CD4-positive, alpha-beta memory T cell (primary cell): ENCODE measurements around the gene ARF4. TPM values are rescaled to one million over a fixed set of nuclear protein-coding genes. Genes with fewer than 3 reads are reported as not detected.

Experiments used
- CTCF ChIA-PET: fragments of 350-600 bp; sonication (Branson Sonifier 250); formaldehyde crosslinking; loops from one replicate; lab custom pipeline; 2021; ENCODE audit warnings: inconsistent platforms; ENCODE audit not compliant: partially characterized antibody; lab: Charles Lee
- POLR2A ChIA-PET: fragments of 350-600 bp; sonication (Branson Sonifier 250); formaldehyde crosslinking; loops from one replicate; lab custom pipeline; 2021; ENCODE audit not compliant: partially characterized antibody; lab: Charles Lee
- DNase-seq, 5 donors: peaks; one replicate each; pipeline versions ENCODE4 v3.0.0 to v3.0.0-alpha.2; 2020 to 2022; ENCODE audit warnings: mixed read lengths in 1 of 5
- H3K27ac ChIP-seq: one replicate; pipeline ENCODE4 v1.7.0; 2013; ENCODE audit warnings: low read depth, low read length
- H3K27me3 ChIP-seq: 2 replicates; pipeline ENCODE4 v1.7.0; 2013; ENCODE audit warnings: mild to moderate bottlenecking, low read length, moderate library complexity; ENCODE audit not compliant: insufficient read depth
- H3K36me3 ChIP-seq: 2 replicates; pipeline ENCODE4 v1.7.0; 2013; ENCODE audit warnings: mild to moderate bottlenecking, low read length, moderate library complexity; ENCODE audit not compliant: insufficient read depth
- H3K4me1 ChIP-seq: 2 replicates; pipeline ENCODE4 v1.7.0; 2013; ENCODE audit warnings: mild to moderate bottlenecking, low read length, moderate library complexity; ENCODE audit not compliant: insufficient read depth
- H3K4me3 ChIP-seq, 2 donors: one replicate each; pipeline ENCODE4 v1.7.0; 2013; ENCODE audit warnings: low read length in 2 of 2, mild to moderate bottlenecking in 1 of 2
- H3K9me3 ChIP-seq, 2 donors: one replicate each; pipeline ENCODE4 v1.7.0; 2013; ENCODE audit warnings: low read length in 2 of 2, control low read depth in 1 of 2; ENCODE audit not compliant: control insufficient read depth in 1 of 2
- H3K27ac Mint-ChIP-seq, 7 donors: one replicate each; pipeline ENCODE4 v1.8.0; 2020 to 2021; ENCODE audit warnings: mixed read lengths in 7 of 7, mild to moderate bottlenecking in 6 of 7, inconsistent platforms in 3 of 7, moderate library complexity in 3 of 7
- H3K27me3 Mint-ChIP-seq, 2 donors: one replicate each; pipeline ENCODE4 v1.8.0; 2020 to 2021; ENCODE audit warnings: mixed read lengths in 2 of 2
- H3K36me3 Mint-ChIP-seq, 2 donors: one replicate each; pipeline ENCODE4 v1.8.0; 2020 to 2021; ENCODE audit warnings: mixed read lengths in 2 of 2, inconsistent platforms in 1 of 2, mild to moderate bottlenecking in 1 of 2
- H3K4me1 Mint-ChIP-seq, 4 donors: one replicate each; pipeline ENCODE4 v1.8.0; 2020 to 2021; ENCODE audit warnings: mixed read lengths in 4 of 4, mild to moderate bottlenecking in 1 of 4
- H3K4me3 Mint-ChIP-seq, 8 donors: one replicate each; pipeline ENCODE4 v1.8.0; 2020 to 2021; ENCODE audit warnings: mixed read lengths in 8 of 8, mild to moderate bottlenecking in 7 of 8, moderate library complexity in 6 of 8, inconsistent platforms in 3 of 8
- H3K9me3 Mint-ChIP-seq, 8 donors: one replicate each; pipeline ENCODE4 v1.8.0; 2020 to 2021; ENCODE audit warnings: mixed read lengths in 8 of 8, mild to moderate bottlenecking in 5 of 8, inconsistent platforms in 3 of 8, moderate library complexity in 1 of 8
- intact Hi-C: fragments of 100-400 bp; cut with micrococcal nuclease; formaldehyde crosslinking; loops from one replicate; pipeline ENCODE4 v1.15.1; 2023
- polyA plus RNA-seq, 2 donors: library from polyadenylated mRNA; unstranded; fragments of 300-500 nt; fragmentation: Illumina TruSeq; gene quantifications; one replicate each; pipeline ENCODE4 v1.2.3, GENCODE V29; 2021
- total RNA-seq, 2 experiments: library from RNA; stranded (reverse); gene quantifications; one replicate each; pipeline ENCODE4 v1.2.3, GENCODE V29; 2021

Gene ARF4
- total and polyA plus RNA-seq, 4 experiments from 2014 or later, result 55.8 to 197 (median 91.9) TPM

DNA sequence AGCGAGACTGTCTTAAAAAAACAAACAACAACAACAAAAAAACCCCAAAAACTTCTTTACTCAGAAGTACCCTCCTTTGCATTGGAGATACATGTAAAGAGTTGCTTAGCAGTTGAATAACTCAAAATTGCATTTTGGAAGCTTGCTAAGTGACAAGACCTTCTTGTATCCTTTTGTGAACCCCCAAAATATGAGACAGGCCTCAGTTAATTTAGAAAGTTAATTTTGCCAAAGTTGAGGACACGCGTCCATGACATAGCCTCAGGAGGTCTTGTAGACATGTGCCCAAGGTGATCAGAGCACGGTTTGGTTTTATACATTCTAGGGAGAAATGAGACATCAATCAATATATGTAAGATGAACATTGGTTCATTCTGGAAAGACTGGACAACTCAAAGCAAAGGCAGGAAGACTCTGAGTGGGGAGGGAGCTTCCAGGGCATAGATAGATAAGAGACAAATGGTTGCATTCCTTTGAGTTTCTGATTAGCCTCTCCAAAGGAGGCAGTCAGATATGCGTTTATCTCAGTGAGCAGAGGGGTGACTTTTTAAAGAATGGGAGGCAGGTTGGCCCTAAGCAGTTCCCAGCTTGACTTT lies 1.7 kb upstream of the ARF4 start:
- CTCF ChIA-PET, result no interaction called here
- POLR2A ChIA-PET, result interaction anchor here (0.6 to 8.4 kb wide), 5 partner anchors 42 to 217 kb away, joined by 3 to 169 read pairs (median 40); partner anchors contain the start of genes DENND6A, PDE12 and SLMAP
- peaks cover 4 to 28% of the 10 kb centered on the region in 2 donors for H3K36me3 Mint-ChIP-seq
- peak overlapping the region; percentile 99 to 100 (median 100) for H3K27ac Mint-ChIP-seq
- Histone ChIP-seq H3K4me3 (peak overlapping the region in 1 of 2 donors; percentile 72), H3K27me3 (no peaks in the 10 kb centered on the region), H3K36me3 (no peaks in the 10 kb centered on the region), H3K9me3 (no peaks in the 10 kb centered on the region), H3K4me1 (peaks cover 47% of the 10 kb centered on the region), H3K27ac (peak overlapping the region; percentile 100)
- no peak for DNase-seq
- H3K4me1 Mint-ChIP-seq, result peaks cover 25 to 58% (median 37%) of the 10 kb centered on the region in 4 donors
- H3K4me3 Mint-ChIP-seq, result peak overlapping the region; percentile 85 to 99 (median 99)
- H3K9me3 Mint-ChIP-seq, result peaks cover 0 to 4% (median 0%) of the 10 kb centered on the region in 8 donors
- intact Hi-C loops, result no loop called here
- no peaks in the 10 kb centered on the region for H3K27me3 Mint-ChIP-seq

DNA sequence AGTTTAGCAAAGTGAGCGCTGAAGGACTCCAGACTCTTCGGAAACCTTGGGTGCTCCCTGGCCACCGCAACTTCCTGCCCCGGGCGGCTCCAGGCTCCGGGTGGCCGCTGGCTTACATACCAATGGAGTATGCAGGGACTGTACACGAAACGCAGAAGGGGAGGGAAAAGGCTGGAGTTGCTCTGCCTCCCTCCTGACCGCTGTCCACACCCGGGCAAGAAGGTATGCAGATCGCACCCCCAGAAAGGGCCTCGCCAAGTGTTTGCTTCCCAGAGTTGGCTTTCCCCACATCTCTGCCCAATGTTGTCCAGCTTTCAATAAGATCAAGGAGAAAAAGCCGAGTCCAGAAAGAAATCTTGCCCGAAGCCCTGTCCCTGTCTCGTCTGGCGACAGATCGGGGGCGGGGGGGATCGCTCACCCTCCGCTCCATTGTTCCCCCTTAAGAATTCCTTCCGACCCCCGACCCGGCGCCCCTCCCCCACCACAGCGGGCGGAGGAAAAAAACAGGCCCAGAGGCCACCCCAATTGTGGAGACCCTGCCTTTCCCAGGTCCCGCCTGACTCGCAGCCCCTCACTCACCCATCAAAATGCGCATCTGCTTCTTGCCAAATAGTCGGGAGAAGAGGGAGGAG lies 533 bp downstream of the ARF4 start:
- no peaks in the 10 kb centered on the region for H3K27me3 ChIP-seq
- peaks cover 34 to 80% (median 49%) of the 10 kb centered on the region in 4 donors for H3K4me1 Mint-ChIP-seq

DNA sequence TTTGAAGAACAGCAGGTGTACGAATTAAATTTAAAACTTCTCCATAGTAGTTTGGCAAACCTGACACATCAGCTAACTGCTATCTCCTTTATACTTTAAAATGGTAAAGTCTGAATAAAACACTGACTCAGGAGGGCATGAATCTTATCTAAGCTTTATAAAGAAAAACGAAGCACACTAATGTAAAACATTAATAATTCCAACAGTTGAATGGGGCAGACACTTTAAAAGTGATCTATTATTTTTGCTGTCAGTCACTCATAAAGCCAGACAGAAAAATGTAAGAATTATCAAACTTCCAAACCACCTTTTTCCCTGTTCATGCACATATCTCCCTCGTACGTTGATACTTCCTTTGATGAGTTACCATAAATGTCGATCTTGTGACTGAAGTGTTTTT lies 2.6 kb downstream of the ARF4 start:
- Histone ChIP-seq H3K27ac (no peak overlapping the region), H3K27me3 (no peaks in the 10 kb centered on the region), H3K9me3 (no peaks in the 10 kb centered on the region), H3K4me1 (peaks cover 62% of the 10 kb centered on the region), H3K36me3 (no peaks in the 10 kb centered on the region), H3K4me3 (no peak overlapping the region)
- POLR2A ChIA-PET, result interaction anchor here (8.4 kb wide), 1 partner anchor 38 kb away, joined by 169 read pairs; the partner anchor contains the start of gene PDE12
- no peak for DNase-seq
- Mint-ChIP-seq H3K27ac (peak overlapping the region in 6 of 7 donors; percentile 58 to 100 (median 78)), H3K9me3 (peaks cover 0 to 4% (median 0%) of the 10 kb centered on the region in 8 donors), H3K4me3 (peak overlapping the region in 7 of 8 donors; percentile 38 to 99 (median 98)), H3K27me3 (no peaks in the 10 kb centered on the region), H3K4me1 (peaks cover 38 to 80% (median 54%) of the 10 kb centered on the region in 4 donors), H3K36me3 (peaks cover 4 to 48% of the 10 kb centered on the region in 2 donors)
- intact Hi-C loops, result no loop called here
- CTCF ChIA-PET, result no interaction called here

More for the DNA sequence above, 533 bp downstream of the ARF4 start:
- ChIA-PET CTCF (interaction anchor here (0.7 to 3.1 kb wide), 6 partner anchors 15 to 569 kb away, joined by 3 to 8 read pairs (median 3); partner anchors contain the start of gene PDE12), POLR2A (interaction anchor here (0.5 to 8.4 kb wide), 19 partner anchors 10 to 914 kb away, joined by 3 to 169 read pairs (median 5); partner anchors contain the start of genes DENND6A, HTD2, PDE12 and RPP14)
- H3K36me3 ChIP-seq, result no peaks in the 10 kb centered on the region
- DNase-seq, result peak; percentile 51 to 82 (median 54)
- Mint-ChIP-seq H3K9me3 (peaks cover 0 to 4% (median 0%) of the 10 kb centered on the region in 8 donors), H3K27ac (peak overlapping the region; percentile 99 to 100 (median 100)), H3K27me3 (no peaks in the 10 kb centered on the region), H3K4me3 (peak overlapping the region; percentile 85 to 99 (median 99)), H3K36me3 (peaks cover 3 to 43% of the 10 kb centered on the region in 2 donors)
- intact Hi-C loops, result loop anchor here (1.0 to 2.0 kb wide), 6 partner anchors 16 to 913 kb away; partner anchors contain the start of genes APPL1, PDE12, SLMAP and TASOR
- H3K27ac ChIP-seq, result peak overlapping the region; percentile 100
- H3K4me1 ChIP-seq, result peaks cover 66% of the 10 kb centered on the region
- H3K4me3 ChIP-seq, result peak overlapping the region; percentile 65 to 95
- no peaks in the 10 kb centered on the region for H3K9me3 ChIP-seq

DNA sequence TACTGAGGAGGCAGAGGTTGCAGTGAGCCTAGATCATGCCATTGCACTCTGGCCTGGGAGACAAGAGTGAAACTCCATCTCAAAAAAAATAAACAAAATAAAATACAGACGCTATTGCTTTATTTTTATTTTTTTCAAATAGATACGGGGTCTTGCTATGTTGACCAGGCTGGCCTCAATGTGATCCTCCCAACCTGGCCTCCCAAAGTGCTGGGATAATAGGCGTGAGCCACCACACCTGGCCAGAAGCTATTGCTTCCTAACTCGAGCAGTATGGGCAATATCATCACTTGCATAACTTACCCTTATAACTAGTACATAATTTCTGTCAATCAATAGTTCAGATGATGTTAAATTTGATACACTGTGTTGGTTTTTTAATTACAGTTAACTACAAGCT lies 3.0 kb downstream of the ARF4 start:
- no peaks in the 10 kb centered on the region for H3K36me3 ChIP-seq
- peaks cover 57% of the 10 kb centered on the region for H3K4me1 ChIP-seq
- Mint-ChIP-seq H3K27ac (peak overlapping the region in 3 of 7 donors; percentile 70 to 99 (median 82)), H3K9me3 (peaks cover 0 to 4% (median 0%) of the 10 kb centered on the region in 8 donors), H3K36me3 (peaks cover 4 to 48% of the 10 kb centered on the region in 2 donors), H3K27me3 (no peaks in the 10 kb centered on the region), H3K4me3 (peak overlapping the region in 7 of 8 donors; percentile 38 to 99 (median 95)), H3K4me1 (peaks cover 35 to 76% (median 50%) of the 10 kb centered on the region in 4 donors)
- H3K9me3 ChIP-seq, result no peaks in the 10 kb centered on the region
- no peak overlapping the region for H3K27ac ChIP-seq
- no peaks in the 10 kb centered on the region for H3K27me3 ChIP-seq
- DNase-seq, result no peak
- intact Hi-C loops, result no loop called here
- ChIA-PET CTCF (no interaction called here), POLR2A (interaction anchor here (8.4 kb wide), 1 partner anchor 38 kb away, joined by 169 read pairs; the partner anchor contains the start of gene PDE12)
- no peak overlapping the region for H3K4me3 ChIP-seq

DNA sequence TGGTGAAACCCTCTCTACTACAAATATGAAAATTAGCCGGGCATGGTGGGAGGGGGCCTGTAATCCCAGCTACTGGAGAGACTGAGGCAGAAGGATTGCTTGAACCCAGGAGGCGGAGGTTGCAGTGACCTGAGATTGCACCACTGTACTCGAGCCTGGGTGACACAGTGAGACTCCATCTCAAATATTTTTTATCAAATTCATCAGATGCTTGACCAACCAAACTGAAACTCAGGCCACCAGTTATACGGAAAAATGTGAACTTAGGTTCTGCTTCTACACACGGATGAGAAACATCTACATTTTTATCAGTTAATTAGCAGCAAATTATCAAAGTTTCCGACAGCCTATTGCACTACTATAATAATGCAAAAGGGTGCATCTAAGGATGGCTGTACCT lies 4.8 kb downstream of the ARF4 start:
- Mint-ChIP-seq H3K4me1 (peaks cover 29 to 64% (median 43%) of the 10 kb centered on the region in 4 donors), H3K27me3 (no peaks in the 10 kb centered on the region), H3K4me3 (peak overlapping the region in 1 of 8 donors; percentile 43), H3K36me3 (peaks cover 4 to 47% of the 10 kb centered on the region in 2 donors), H3K9me3 (no peaks in the 10 kb centered on the region), H3K27ac (peak overlapping the region in 3 of 7 donors; percentile 23 to 52 (median 31))
- no peak overlapping the region for H3K4me3 ChIP-seq
- H3K4me1 ChIP-seq, result peaks cover 47% of the 10 kb centered on the region
- no peaks in the 10 kb centered on the region for H3K9me3 ChIP-seq
- no peak for DNase-seq
- POLR2A ChIA-PET, result interaction anchor here (0.6 to 8.4 kb wide), 3 partner anchors 36 to 234 kb away, joined by 3 to 169 read pairs (median 4); partner anchors contain the start of genes DENND6A and PDE12
- intact Hi-C loops, result no loop called here
- H3K27ac ChIP-seq, result no peak overlapping the region
- no peaks in the 10 kb centered on the region for H3K27me3 ChIP-seq
- H3K36me3 ChIP-seq, result no peaks in the 10 kb centered on the region
- CTCF ChIA-PET, result no interaction called here

DNA sequence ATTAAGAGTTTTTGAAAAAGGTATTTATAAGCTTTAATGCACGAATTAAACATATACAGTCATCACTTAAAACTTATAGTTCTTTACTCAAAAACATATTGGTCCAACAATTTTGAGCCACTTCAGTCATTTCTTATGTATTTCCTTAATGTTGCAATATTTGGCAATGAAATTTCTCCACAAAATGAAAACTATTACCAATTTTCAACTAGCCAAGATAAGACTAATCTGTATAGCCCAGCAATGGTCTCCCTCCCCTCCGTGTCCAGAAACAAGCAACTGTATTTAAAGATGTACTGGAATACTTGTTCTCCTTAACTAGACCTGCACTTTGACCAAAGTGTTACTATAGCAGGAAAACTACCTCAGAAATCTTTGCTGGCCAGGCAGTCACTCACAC lies 9.2 kb downstream of the ARF4 start:
- H3K36me3 ChIP-seq, result peaks cover 9% of the 10 kb centered on the region
- no peak overlapping the region for H3K4me3 ChIP-seq
- ChIA-PET CTCF (no interaction called here), POLR2A (interaction anchor here (0.5 kb wide), 1 partner anchor 19 kb away, joined by 3 read pairs; no protein-coding TSS in a partner anchor)
- no peak overlapping the region for H3K27ac ChIP-seq
- Mint-ChIP-seq H3K27me3 (no peaks in the 10 kb centered on the region), H3K4me3 (no peak overlapping the region), H3K4me1 (peaks cover 28 to 55% (median 40%) of the 10 kb centered on the region in 4 donors), H3K9me3 (no peaks in the 10 kb centered on the region), H3K27ac (peak overlapping the region in 1 of 7 donors; percentile 7), H3K36me3 (peaks cover 6 to 36% of the 10 kb centered on the region in 2 donors)
- no peak for DNase-seq
- no peaks in the 10 kb centered on the region for H3K9me3 ChIP-seq
- H3K27me3 ChIP-seq, result no peaks in the 10 kb centered on the region
- H3K4me1 ChIP-seq, result peaks cover 35% of the 10 kb centered on the region
- intact Hi-C loops, result no loop called here
